ENCODE results near the gene ADGRD2. TPM values are rescaled to one million over a fixed set of nuclear protein-coding genes. Genes with fewer than 3 reads are reported as not detected.

Gene ADGRD2
- total RNA-seq, 1 experiment from 2014 or later = not detected

- POLR2A ChIA-PET = no interaction called here
- Histone ChIP-seq H3K4me1 (ENCODE audit: control insufficient read depth, insufficient read depth, low read length) (peaks cover 8% of the 10 kb centered on the region; the same call in 1 of the 2 replicates), H3K27ac (ENCODE audit: low read length) (no peak overlapping the region), H3K36me3 (ENCODE audit: control insufficient read depth, insufficient read depth, low read length) (no peaks in the 10 kb centered on the region), H3K4me3 (ENCODE audit: low read depth in 2 of 2, low read length in 2 of 2) (peak overlapping the region; percentile 23 to 46), H3K27me3 (ENCODE audit: control insufficient read depth, insufficient read depth, low read length) (no peaks in the 10 kb centered on the region), H3K9me3 (ENCODE audit: control insufficient read depth, insufficient read depth, low read depth, low read length) (no peaks in the 10 kb centered on the region)
- intact Hi-C loops (cut with micrococcal nuclease; ENCODE audit: unreplicated experiment) (no loop called here), in situ Hi-C loops (cut with HindIII; ENCODE audit: low pct_unique_long_range_greater_than_20kb, low sequenced_read_pairs) (no loop called here)
- TF ChIP-seq, protein P1, sequence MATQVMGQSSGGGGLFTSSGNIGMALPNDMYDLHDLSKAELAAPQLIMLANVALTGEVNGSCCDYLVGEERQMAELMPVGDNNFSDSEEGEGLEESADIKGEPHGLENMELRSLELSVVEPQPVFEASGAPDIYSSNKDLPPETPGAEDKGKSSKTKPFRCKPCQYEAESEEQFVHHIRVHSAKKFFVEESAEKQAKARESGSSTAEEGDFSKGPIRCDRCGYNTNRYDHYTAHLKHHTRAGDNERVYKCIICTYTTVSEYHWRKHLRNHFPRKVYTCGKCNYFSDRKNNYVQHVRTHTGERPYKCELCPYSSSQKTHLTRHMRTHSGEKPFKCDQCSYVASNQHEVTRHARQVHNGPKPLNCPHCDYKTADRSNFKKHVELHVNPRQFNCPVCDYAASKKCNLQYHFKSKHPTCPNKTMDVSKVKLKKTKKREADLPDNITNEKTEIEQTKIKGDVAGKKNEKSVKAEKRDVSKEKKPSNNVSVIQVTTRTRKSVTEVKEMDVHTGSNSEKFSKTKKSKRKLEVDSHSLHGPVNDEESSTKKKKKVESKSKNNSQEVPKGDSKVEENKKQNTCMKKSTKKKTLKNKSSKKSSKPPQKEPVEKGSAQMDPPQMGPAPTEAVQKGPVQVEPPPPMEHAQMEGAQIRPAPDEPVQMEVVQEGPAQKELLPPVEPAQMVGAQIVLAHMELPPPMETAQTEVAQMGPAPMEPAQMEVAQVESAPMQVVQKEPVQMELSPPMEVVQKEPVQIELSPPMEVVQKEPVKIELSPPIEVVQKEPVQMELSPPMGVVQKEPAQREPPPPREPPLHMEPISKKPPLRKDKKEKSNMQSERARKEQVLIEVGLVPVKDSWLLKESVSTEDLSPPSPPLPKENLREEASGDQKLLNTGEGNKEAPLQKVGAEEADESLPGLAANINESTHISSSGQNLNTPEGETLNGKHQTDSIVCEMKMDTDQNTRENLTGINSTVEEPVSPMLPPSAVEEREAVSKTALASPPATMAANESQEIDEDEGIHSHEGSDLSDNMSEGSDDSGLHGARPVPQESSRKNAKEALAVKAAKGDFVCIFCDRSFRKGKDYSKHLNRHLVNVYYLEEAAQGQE (IDR thresholded peaks at IDR 0.05; ENCODE audit: insufficient read depth in 1 of 2, low read depth in 2 of 2, low read length in 1 of 2) = no peak
- TF ChIP-seq, protein P2, sequence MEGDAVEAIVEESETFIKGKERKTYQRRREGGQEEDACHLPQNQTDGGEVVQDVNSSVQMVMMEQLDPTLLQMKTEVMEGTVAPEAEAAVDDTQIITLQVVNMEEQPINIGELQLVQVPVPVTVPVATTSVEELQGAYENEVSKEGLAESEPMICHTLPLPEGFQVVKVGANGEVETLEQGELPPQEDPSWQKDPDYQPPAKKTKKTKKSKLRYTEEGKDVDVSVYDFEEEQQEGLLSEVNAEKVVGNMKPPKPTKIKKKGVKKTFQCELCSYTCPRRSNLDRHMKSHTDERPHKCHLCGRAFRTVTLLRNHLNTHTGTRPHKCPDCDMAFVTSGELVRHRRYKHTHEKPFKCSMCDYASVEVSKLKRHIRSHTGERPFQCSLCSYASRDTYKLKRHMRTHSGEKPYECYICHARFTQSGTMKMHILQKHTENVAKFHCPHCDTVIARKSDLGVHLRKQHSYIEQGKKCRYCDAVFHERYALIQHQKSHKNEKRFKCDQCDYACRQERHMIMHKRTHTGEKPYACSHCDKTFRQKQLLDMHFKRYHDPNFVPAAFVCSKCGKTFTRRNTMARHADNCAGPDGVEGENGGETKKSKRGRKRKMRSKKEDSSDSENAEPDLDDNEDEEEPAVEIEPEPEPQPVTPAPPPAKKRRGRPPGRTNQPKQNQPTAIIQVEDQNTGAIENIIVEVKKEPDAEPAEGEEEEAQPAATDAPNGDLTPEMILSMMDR (IDR thresholded peaks at IDR 0.05) = no peak
- TF ChIP-seq TCF7L2 (IDR thresholded peaks at IDR 0.05; ENCODE audit: low read depth, low read length) (no peak), POLR2AphosphoS5 (IDR thresholded peaks at IDR 0.05; ENCODE audit: low read depth, low read length) (no peak), SIN3A (IDR thresholded peaks at IDR 0.05; ENCODE audit: borderline replicate concordance, insufficient read depth, low read depth, low read length) (no peak)
- BruUV-seq (replicated peaks) = no TSS peak
- DNase-seq (ENCODE audit: low read depth, low spot score) (no peak), ATAC-seq (peak; percentile 37; the same call in 1 of the 2 replicates)
- CTCF ChIA-PET = no interaction called here
These were observed 27.0 kb downstream of the ADGRD2 start for GRCh38 chr9:124477211-124477647.

DNA sequence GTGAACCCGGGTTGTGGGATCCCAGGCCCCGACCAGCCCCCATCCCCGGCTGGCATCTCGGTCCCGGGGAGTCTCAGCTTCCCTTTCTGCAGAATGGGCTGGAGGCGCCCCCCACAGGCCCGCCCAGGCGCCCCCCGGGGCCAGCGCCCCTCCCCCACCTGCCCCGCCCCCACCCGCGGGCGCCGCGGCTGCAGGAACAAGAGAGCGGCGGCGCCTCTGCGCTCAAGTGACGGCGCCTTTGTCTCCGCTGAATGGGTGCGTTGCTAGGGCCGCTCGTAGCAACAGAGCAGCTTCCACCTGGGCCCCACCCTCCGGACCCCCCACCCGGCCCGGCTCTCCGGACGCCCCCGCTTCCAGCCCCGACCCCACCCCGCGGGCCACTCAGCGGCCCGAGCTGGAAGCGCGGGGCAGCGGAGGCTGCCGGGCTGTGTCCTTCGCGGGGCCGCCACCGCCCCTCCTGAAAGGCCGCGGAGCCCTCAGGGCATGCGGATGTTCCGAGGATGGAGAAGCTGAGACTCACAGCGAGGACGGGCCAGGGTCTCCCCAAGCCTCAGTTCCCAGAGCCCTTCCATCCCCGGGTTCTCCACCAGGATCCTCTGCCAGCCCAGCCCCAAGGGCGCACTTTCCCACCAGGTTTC lies 27.5 kb downstream of the ADGRD2 start:
- Histone ChIP-seq H3K4me3 (ENCODE audit: low read depth in 2 of 2, low read length in 2 of 2) (peak overlapping the region; percentile 23 to 46), H3K27me3 (ENCODE audit: control insufficient read depth, insufficient read depth, low read length) (no peaks in the 10 kb centered on the region), H3K36me3 (ENCODE audit: control insufficient read depth, insufficient read depth, low read length) (no peaks in the 10 kb centered on the region), H3K27ac (ENCODE audit: low read length) (no peak overlapping the region), H3K4me1 (ENCODE audit: control insufficient read depth, insufficient read depth, low read length) (peaks cover 8% of the 10 kb centered on the region; the same call in 1 of the 2 replicates), H3K9me3 (ENCODE audit: control insufficient read depth, insufficient read depth, low read depth, low read length) (no peaks in the 10 kb centered on the region)
- ChIA-PET CTCF (no interaction called here), POLR2A (no interaction called here)
- TF ChIP-seq, protein P1 (IDR thresholded peaks at IDR 0.05; ENCODE audit: insufficient read depth in 1 of 2, low read depth in 2 of 2, low read length in 1 of 2) = no peak
- TF ChIP-seq TCF7L2 (IDR thresholded peaks at IDR 0.05; ENCODE audit: low read depth, low read length) (no peak), SIN3A (IDR thresholded peaks at IDR 0.05; ENCODE audit: borderline replicate concordance, insufficient read depth, low read depth, low read length) (no peak), POLR2AphosphoS5 (IDR thresholded peaks at IDR 0.05; ENCODE audit: low read depth, low read length) (no peak)
- TF ChIP-seq, protein P2 (IDR thresholded peaks at IDR 0.05) = no peak
- in situ Hi-C loops (cut with HindIII; ENCODE audit: low pct_unique_long_range_greater_than_20kb, low sequenced_read_pairs) = no loop called here
- intact Hi-C loops (cut with micrococcal nuclease; ENCODE audit: unreplicated experiment) = no loop called here
- DNase-seq (ENCODE audit: low read depth, low spot score) = no peak
- BruUV-seq (replicated peaks) = no TSS peak
- peak; percentile 48 for ATAC-seq

All from Panc1 (cell line).